ENCODE data around the gene RTRAF. TPM values are rescaled to one million over a fixed set of nuclear protein-coding genes. Genes with fewer than 3 reads are reported as not detected.
A peak's percentile ranks its signal among the peaks of the same experiment; 100 is the strongest.

The RTRAF gene
- total and polyA plus RNA-seq, 2 donors (not counting 3 experiments of a cell fraction or from before 2014, with no cell fraction given), result 64.0 to 237 TPM

DNA sequence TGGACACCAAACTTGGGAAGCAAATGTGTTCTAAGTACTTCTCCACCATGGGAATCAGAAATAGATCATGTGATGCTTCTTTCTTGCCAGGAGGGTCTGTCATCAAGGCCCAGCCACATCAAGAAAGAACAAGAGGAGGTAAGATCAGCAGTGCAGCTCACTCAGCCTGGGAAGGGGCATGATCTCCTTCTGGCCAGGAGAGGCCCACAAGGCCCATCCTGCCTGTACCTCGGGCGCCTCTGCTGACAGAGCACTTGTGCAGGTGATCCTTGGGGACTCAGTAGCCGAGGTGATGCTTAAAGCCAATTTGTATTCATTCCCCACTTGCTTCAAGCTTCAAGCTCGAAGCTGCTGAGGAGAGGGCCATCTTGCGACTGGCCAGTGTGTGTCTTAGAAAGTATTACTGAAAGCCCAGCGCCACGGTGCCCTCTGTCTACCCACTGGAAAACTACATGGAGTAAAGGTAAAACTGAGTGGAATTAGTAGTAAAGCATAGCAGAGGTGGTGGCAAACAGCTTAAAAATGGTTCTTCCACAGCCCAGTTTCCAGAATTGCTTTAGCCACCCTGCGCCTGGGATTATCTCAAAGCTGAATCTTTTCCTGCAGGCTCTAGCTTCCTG is 26.2 kb downstream of the RTRAF start:
- no TSS peak for BruUV-seq (replicated peaks)
- H3K9ac ChIP-seq (replicated peaks; ENCODE audit: extremely low read depth, insufficient read depth, low read length), result no peak overlapping the region
- no peak overlapping the region for H2AFZ ChIP-seq (ENCODE audit: low read depth, low read length)
- H3K4me2 ChIP-seq (ENCODE audit: insufficient read depth, low read length), result no peak overlapping the region
- H3K27me3 ChIP-seq (ENCODE audit: control insufficient read depth in 2 of 2, insufficient read depth in 2 of 2, low read length in 2 of 2), result peaks cover 0 to 2% of the 10 kb centered on the region in 2 experiments
- TF ChIP-seq JUN (IDR thresholded peaks at IDR 0.05; ENCODE audit: borderline replicate concordance, insufficient read depth, insufficient read length, low read depth), result no peak
- TF ChIP-seq, protein P1, sequence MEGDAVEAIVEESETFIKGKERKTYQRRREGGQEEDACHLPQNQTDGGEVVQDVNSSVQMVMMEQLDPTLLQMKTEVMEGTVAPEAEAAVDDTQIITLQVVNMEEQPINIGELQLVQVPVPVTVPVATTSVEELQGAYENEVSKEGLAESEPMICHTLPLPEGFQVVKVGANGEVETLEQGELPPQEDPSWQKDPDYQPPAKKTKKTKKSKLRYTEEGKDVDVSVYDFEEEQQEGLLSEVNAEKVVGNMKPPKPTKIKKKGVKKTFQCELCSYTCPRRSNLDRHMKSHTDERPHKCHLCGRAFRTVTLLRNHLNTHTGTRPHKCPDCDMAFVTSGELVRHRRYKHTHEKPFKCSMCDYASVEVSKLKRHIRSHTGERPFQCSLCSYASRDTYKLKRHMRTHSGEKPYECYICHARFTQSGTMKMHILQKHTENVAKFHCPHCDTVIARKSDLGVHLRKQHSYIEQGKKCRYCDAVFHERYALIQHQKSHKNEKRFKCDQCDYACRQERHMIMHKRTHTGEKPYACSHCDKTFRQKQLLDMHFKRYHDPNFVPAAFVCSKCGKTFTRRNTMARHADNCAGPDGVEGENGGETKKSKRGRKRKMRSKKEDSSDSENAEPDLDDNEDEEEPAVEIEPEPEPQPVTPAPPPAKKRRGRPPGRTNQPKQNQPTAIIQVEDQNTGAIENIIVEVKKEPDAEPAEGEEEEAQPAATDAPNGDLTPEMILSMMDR (IDR thresholded peaks at IDR 0.05; ENCODE audit: extremely low read depth in 1 of 2, insufficient read depth in 1 of 2, low read depth in 1 of 2, low read length in 2 of 2), result peak; percentile 40 to 58
- peaks cover 21% of the 10 kb centered on the region for H3K4me1 ChIP-seq (ENCODE audit: control insufficient read depth, extremely low read depth, insufficient read depth, low read length)
- DNase-seq (ENCODE audit: low read depth, low spot score) (peak; percentile 51), FAIRE-seq (peak; percentile 38)
- H4K20me1 ChIP-seq (replicated peaks; ENCODE audit: control insufficient read depth, extremely low read depth, insufficient read depth, low read length), result no peaks in the 10 kb centered on the region
- intact Hi-C loops (cut with micrococcal nuclease), result loop anchor here (1.0 kb wide), 1 partner anchor 54 kb away; the partner anchor contains the start of gene NID2
- H3K4me3 ChIP-seq (replicated peaks in 1 of 3; ENCODE audit: insufficient read depth in 1 of 3, low read depth in 1 of 3, low read length in 3 of 3), result no peak overlapping the region
- H3K27ac ChIP-seq (ENCODE audit: insufficient read depth, low read depth, low read length), result no peak overlapping the region
- POLR2A ChIA-PET, result no interaction called here
- peaks cover 5 to 9% of the 10 kb centered on the region in 2 experiments for H3K36me3 ChIP-seq (ENCODE audit: control insufficient read depth in 2 of 2, extremely low read depth in 1 of 2, insufficient read depth in 2 of 2, low read length in 2 of 2)
- CTCF ChIA-PET, result interaction anchor here (0.6 to 5.1 kb wide), 14 partner anchors 9 to 115 kb away, joined by 3 to 43 read pairs (median 6); partner anchors contain the start of gene NID2
- H3K9me3 ChIP-seq (replicated peaks; ENCODE audit: control insufficient read depth, insufficient read depth, low read length), result no peaks in the 10 kb centered on the region
- no peaks in the 10 kb centered on the region for H3K9me1 ChIP-seq (replicated peaks; ENCODE audit: control insufficient read depth, extremely low read depth, insufficient read depth, low read length)
- H3K79me2 ChIP-seq (ENCODE audit: control insufficient read depth, insufficient read depth, low read length), result no peaks in the 10 kb centered on the region
- dilution Hi-C loops (cut with MboI; ENCODE audit: extremely low pct_ligation_motif_present, low sequenced_read_pairs), result no loop called here

DNA sequence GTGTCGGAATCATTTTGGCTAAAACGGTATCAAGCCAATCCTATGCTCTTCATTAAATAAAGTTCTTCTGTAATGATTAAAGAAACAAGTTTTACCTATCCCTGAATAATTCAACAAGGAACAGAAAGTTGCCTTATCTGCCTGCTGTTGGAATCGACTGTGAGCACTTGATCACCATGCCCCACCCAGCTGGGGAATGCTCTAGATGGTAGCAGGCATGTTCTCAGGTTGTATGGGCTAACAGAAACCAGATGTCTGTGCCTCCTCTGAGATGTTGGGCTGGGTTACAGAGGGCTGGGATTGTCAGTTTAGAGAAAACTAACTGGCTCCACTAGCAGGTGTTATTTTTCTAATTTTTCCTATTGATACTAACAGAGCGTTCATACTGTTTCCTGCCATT is 28.9 kb downstream of the RTRAF start:
- Histone ChIP-seq H3K9me3 (replicated peaks; ENCODE audit: control insufficient read depth, insufficient read depth, low read length) (no peaks in the 10 kb centered on the region), H3K79me2 (ENCODE audit: control insufficient read depth, insufficient read depth, low read length) (no peaks in the 10 kb centered on the region), H3K27me3 (ENCODE audit: control insufficient read depth in 2 of 2, insufficient read depth in 2 of 2, low read length in 2 of 2) (peaks cover 0 to 2% of the 10 kb centered on the region in 2 experiments), H2AFZ (ENCODE audit: low read depth, low read length) (no peak overlapping the region), H3K4me1 (ENCODE audit: control insufficient read depth, extremely low read depth, insufficient read depth, low read length) (peaks cover 46% of the 10 kb centered on the region), H3K36me3 (ENCODE audit: control insufficient read depth in 2 of 2, extremely low read depth in 1 of 2, insufficient read depth in 2 of 2, low read length in 2 of 2) (no peaks in the 10 kb centered on the region), H3K4me2 (ENCODE audit: insufficient read depth, low read length) (no peak overlapping the region), H4K20me1 (replicated peaks; ENCODE audit: control insufficient read depth, extremely low read depth, insufficient read depth, low read length) (no peaks in the 10 kb centered on the region), H3K27ac (ENCODE audit: insufficient read depth, low read depth, low read length) (no peak overlapping the region), H3K9ac (replicated peaks; ENCODE audit: extremely low read depth, insufficient read depth, low read length) (no peak overlapping the region), H3K9me1 (replicated peaks; ENCODE audit: control insufficient read depth, extremely low read depth, insufficient read depth, low read length) (no peaks in the 10 kb centered on the region), H3K4me3 (replicated peaks in 1 of 3; ENCODE audit: insufficient read depth in 1 of 3, low read depth in 1 of 3, low read length in 3 of 3) (no peak overlapping the region)
- no peak for DNase-seq (ENCODE audit: low read depth, low spot score)
- FAIRE-seq, result no peak
- intact Hi-C loops (cut with micrococcal nuclease), result no loop called here
- no TSS peak for BruUV-seq (replicated peaks)
- dilution Hi-C loops (cut with MboI; ENCODE audit: extremely low pct_ligation_motif_present, low sequenced_read_pairs), result no loop called here
- TF ChIP-seq, protein P2, sequence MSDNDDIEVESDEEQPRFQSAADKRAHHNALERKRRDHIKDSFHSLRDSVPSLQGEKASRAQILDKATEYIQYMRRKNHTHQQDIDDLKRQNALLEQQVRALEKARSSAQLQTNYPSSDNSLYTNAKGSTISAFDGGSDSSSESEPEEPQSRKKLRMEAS (IDR thresholded peaks at IDR 0.05; ENCODE audit: insufficient read depth, insufficient read length), result no peak
- no peak for TF ChIP-seq MYC (IDR thresholded peaks at IDR 0.05; ENCODE audit: low read depth, low read length)
- TF ChIP-seq GATA2 (IDR thresholded peaks at IDR 0.05; ENCODE audit: insufficient read depth, insufficient read length, low read depth, low read length), result no peak
- TF ChIP-seq FOS (IDR thresholded peaks at IDR 0.05; ENCODE audit: borderline replicate concordance, insufficient read depth, low read length), result no peak
- TF ChIP-seq POLR2AphosphoS5 (IDR thresholded peaks at IDR 0.05; ENCODE audit: insufficient read depth, low read depth, low read length), result no peak
- no peak for TF ChIP-seq POLR2A (IDR thresholded peaks at IDR 0.05; ENCODE audit: low read depth, low read length)
- TF ChIP-seq, protein P1 (IDR thresholded peaks at IDR 0.05; ENCODE audit: extremely low read depth in 1 of 2, insufficient read depth in 1 of 2, low read depth in 1 of 2, low read length in 2 of 2), result no peak
- TF ChIP-seq EZH2 (IDR thresholded peaks at IDR 0.05; ENCODE audit: borderline replicate concordance, low read depth, low read length, severe bottlenecking), result no peak
- TF ChIP-seq JUN (IDR thresholded peaks at IDR 0.05; ENCODE audit: borderline replicate concordance, insufficient read depth, insufficient read length, low read depth), result no peak
- ChIA-PET CTCF (no interaction called here), POLR2A (no interaction called here)

All from endothelial cell of umbilical vein (primary cell).